Esophagus muscularis mucosa (tissue), 4 donors: ENCODE measurements around the gene PLAC1. TPM values are rescaled to one million over a fixed set of nuclear protein-coding genes. Genes with fewer than 3 reads are reported as not detected.

ENCODE experiments used
- DNase-seq: peaks from one replicate; pipeline ENCODE4 v3.0.0-alpha.2; 2017; ENCODE audit errors: extremely low spot score
- H3K27ac ChIP-seq, 4 donors: fragments of 200-600 bp; sonication (generic); replicated peaks in 1 of 4; 1 replicate in 3 of 4; 2 replicates in 1 of 4; pipeline ENCODE4 v1.5.1; 2016 to 2019; ENCODE audit warnings: mild to moderate bottlenecking in 1 of 4
- H3K27me3 ChIP-seq, 4 donors: fragments of 200-600 bp; sonication (generic); one replicate each; pipeline versions ENCODE4 v1.5.1 to v1.6.0; 2016 to 2019
- H3K36me3 ChIP-seq, 4 donors: fragments of 200-600 bp; sonication (generic); one replicate each; pipeline ENCODE4 v1.5.1; 2016 to 2019
- H3K4me1 ChIP-seq, 4 donors: fragments of 200-600 bp; sonication (generic); one replicate each; pipeline ENCODE4 v1.5.1; 2016 to 2019
- H3K4me3 ChIP-seq, 4 donors: fragments of 200-600 bp; sonication (generic); 1 replicate in 2 of 4; 2 replicates in 2 of 4; pipeline ENCODE4 v1.5.1; 2016 to 2019; ENCODE audit warnings: mild to moderate bottlenecking in 4 of 4, moderate library complexity in 1 of 4
- H3K9me3 ChIP-seq, 4 donors: fragments of 200-600 bp; sonication (generic); 1 replicate in 3 of 4; 2 replicates in 1 of 4; pipeline ENCODE4 v1.5.1; 2016 to 2019
- EP300 ChIP-seq: sonication (generic); formaldehyde crosslinking; IDR thresholded peaks from one replicate; pipeline ENCODE4 v1.6.1; 2017; ENCODE audit warnings: antibody characterized with exemption
- POLR2A ChIP-seq: fragments of 450-650 bp; IDR thresholded peaks from one replicate; pipeline ENCODE4 v1.6.1; 2017; ENCODE audit warnings: antibody characterized with exemption, moderate library complexity, mild to moderate bottlenecking, low read depth
- POLR2AphosphoS5 ChIP-seq, 2 donors: sonication (generic); formaldehyde crosslinking; IDR thresholded peaks; one replicate each; pipeline ENCODE4 v1.6.1; 2017; ENCODE audit warnings: antibody characterized with exemption in 2 of 2
- WGBS: methylation state at CpG from one replicate; pipeline ENCODE4 v1.1.5; 2018; 5-methylcytosine and 5-hydroxymethylcytosine counted together
- intact Hi-C: fragments of 100-400 bp; cut with DNase I; formaldehyde crosslinking; loops from one replicate; pipeline ENCODE4 v1.15.1; 2023
- total RNA-seq, 4 donors: library from RNA; depleted of rRNA; stranded (reverse); fragments of >200 nt; gene quantifications; one replicate each; pipeline versions ENCODE4 v1.1.0 to v1.2.1, GENCODE V29; 2016
- TF ChIP-seq, protein P1 (sequence below), 3 experiments: fragments of 200-600 bp in 2 of 3; fragments of 450-650 bp in 1 of 3; sonication (generic) in 2 of 3; IDR thresholded peaks; one replicate each; pipeline ENCODE4 v1.5.1; 2017 to 2019; ENCODE audit warnings: antibody characterized with exemption in 3 of 3, mild to moderate bottlenecking in 2 of 3, moderate library complexity in 1 of 3

Gene PLAC1
- total RNA-seq, 4 donors from 2014 or later: not detected

DNA sequence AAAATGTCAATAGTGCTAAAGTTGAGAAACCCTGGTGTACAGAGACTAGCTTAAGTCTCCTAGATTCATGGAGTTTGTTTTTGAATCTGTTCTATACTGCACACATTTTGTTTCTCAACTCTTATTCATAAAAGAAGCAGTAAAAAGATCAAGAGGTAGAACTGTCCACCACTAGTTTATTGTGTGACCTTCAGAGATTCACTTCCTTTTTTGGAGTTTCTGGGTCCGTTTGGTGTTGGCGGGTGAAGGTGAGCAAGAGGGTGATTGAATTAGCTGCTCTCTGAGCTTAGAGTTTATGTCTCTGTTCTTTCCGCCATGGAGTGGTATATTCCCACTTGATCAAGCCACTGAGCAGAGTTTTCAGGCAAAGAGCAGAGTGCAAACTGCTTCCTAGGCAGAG lies 21.4 kb upstream of the PLAC1 start:
- intact Hi-C loops: no loop called here

DNA sequence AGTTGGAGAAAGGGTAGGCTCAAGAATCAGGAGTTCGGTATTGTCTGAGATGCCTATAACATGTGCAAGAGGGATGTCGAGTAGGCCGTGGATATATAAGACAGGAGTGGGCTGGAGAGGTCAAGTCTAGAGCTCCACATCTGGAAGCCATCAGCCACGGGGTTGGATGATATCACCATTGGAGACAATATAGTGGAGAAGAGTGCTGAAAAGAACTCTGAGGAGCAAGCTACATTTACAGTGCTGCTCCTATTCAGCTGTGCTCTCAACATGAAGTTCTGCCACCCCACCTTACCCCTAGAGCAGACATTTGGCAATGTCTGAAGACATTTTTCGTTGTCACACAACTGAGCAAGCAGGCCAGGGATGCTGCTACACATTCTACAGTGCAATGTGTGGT lies 20.9 kb upstream of the PLAC1 start:
- Histone ChIP-seq H3K36me3 (no peaks in the 10 kb centered on the region), H3K27ac (no peak overlapping the region), H3K9me3 (no peaks in the 10 kb centered on the region), H3K4me1 (no peaks in the 10 kb centered on the region), H3K27me3 (no peaks in the 10 kb centered on the region), H3K4me3 (no peak overlapping the region)
- WGBS: 65% methylated on average over 5 of the region's 5 CpGs
- TF ChIP-seq EP300 (no peak), POLR2AphosphoS5 (IDR thresholded peaks at IDR 0.05) (no peak)
- DNase-seq: no peak
- intact Hi-C loops: no loop called here

More for the DNA sequence above, 21.4 kb upstream of the PLAC1 start:
- Histone ChIP-seq H3K36me3 (no peaks in the 10 kb centered on the region), H3K9me3 (no peaks in the 10 kb centered on the region), H3K27me3 (no peaks in the 10 kb centered on the region), H3K4me1 (no peaks in the 10 kb centered on the region), H3K27ac (no peak overlapping the region), H3K4me3 (no peak overlapping the region)
- DNase-seq: no peak
- 73% methylated on average over 3 of the region's 3 CpGs for WGBS
- no peak for TF ChIP-seq POLR2A
- TF ChIP-seq POLR2AphosphoS5 (IDR thresholded peaks at IDR 0.05): no peak
- TF ChIP-seq, protein P1, sequence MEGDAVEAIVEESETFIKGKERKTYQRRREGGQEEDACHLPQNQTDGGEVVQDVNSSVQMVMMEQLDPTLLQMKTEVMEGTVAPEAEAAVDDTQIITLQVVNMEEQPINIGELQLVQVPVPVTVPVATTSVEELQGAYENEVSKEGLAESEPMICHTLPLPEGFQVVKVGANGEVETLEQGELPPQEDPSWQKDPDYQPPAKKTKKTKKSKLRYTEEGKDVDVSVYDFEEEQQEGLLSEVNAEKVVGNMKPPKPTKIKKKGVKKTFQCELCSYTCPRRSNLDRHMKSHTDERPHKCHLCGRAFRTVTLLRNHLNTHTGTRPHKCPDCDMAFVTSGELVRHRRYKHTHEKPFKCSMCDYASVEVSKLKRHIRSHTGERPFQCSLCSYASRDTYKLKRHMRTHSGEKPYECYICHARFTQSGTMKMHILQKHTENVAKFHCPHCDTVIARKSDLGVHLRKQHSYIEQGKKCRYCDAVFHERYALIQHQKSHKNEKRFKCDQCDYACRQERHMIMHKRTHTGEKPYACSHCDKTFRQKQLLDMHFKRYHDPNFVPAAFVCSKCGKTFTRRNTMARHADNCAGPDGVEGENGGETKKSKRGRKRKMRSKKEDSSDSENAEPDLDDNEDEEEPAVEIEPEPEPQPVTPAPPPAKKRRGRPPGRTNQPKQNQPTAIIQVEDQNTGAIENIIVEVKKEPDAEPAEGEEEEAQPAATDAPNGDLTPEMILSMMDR (IDR thresholded peaks at IDR 0.05): no peak
- no peak for TF ChIP-seq EP300

DNA sequence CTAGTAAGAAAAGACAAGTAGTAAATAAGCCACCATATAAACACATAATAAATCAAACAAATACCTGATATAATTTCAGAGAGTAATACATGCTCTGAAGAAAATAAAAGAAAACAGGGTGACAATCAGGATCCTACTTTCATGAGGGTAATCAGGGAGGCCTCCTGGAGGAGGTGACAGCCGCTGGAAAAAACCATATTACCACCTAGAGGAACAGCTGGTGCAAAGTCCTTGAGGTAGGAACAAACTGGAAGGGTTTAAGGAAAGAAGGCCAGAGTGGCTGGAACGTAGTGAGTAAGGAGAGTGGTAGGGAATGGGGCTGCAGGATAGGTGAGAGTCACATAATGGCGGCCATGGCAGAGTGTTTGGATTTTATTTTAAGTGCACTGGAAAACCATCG lies 19.1 kb upstream of the PLAC1 start:
- no peak overlapping the region for H3K4me3 ChIP-seq
- H3K36me3 ChIP-seq: no peaks in the 10 kb centered on the region
- H3K4me1 ChIP-seq: no peaks in the 10 kb centered on the region
- intact Hi-C loops: no loop called here
- no peaks in the 10 kb centered on the region for H3K9me3 ChIP-seq
- no peak overlapping the region for H3K27ac ChIP-seq
- 86% methylated on average over 4 of the region's 4 CpGs for WGBS
- DNase-seq: no peak
- TF ChIP-seq, protein P1 (IDR thresholded peaks at IDR 0.05): no peak
- TF ChIP-seq EP300 (no peak), POLR2A (no peak), POLR2AphosphoS5 (IDR thresholded peaks at IDR 0.05) (no peak)
- no peaks in the 10 kb centered on the region for H3K27me3 ChIP-seq

DNA sequence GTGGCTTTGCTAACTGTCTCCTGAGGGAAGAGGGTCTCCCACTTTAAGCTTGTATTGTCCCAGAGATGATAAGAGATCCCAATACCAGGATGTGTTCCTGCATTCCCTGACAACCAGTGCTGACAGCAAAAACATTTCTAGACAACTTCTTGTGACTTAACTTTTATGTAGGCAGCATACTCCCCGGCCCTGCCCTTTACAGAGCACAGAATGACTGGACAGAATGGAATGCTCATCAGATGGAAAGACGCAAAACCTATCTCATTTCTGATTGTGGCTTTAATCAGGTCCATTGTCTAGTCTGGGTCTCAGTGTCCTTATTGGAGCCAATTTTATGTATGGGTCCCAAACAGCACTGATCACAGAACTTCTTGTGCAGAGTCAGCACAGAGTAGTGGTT lies 18.2 kb upstream of the PLAC1 start:
- TF ChIP-seq POLR2AphosphoS5 (IDR thresholded peaks at IDR 0.05): no peak
- Histone ChIP-seq H3K4me1 (no peaks in the 10 kb centered on the region), H3K4me3 (no peak overlapping the region), H3K9me3 (no peaks in the 10 kb centered on the region), H3K27ac (no peak overlapping the region), H3K36me3 (no peaks in the 10 kb centered on the region), H3K27me3 (no peaks in the 10 kb centered on the region)
- 80% methylated on average over 2 of the region's 2 CpGs for WGBS
- intact Hi-C loops: no loop called here
- DNase-seq: no peak

DNA sequence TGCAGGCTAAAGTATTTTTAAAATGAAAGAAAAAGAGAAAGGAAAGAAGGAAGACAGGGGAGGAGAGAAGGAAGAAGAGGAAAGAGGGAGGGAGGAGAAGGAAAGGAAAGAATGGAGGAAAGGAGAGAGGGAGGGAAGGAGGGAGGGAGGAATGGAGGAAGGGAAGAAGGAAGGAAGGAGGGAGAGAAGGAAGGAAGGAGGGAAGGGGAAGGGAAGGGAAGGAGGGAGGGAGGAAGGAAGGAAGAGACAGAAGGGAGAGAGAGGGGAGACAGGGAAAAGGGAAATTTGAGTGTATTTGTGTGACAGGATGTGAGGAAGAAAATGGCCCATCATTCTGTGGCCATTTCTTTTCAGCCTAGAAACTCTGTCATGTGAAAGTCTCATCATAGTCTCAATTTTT lies 14.9 kb upstream of the PLAC1 start:
- Histone ChIP-seq H3K36me3 (no peaks in the 10 kb centered on the region), H3K4me1 (peaks cover 0 to 10% (median 0%) of the 10 kb centered on the region in 4 donors), H3K9me3 (no peaks in the 10 kb centered on the region), H3K27me3 (peaks cover 0 to 3% (median 0%) of the 10 kb centered on the region in 4 donors), H3K27ac (no peak overlapping the region), H3K4me3 (no peak overlapping the region)
- TF ChIP-seq, protein P1 (IDR thresholded peaks at IDR 0.05): no peak
- intact Hi-C loops: no loop called here
- no peak for DNase-seq

DNA sequence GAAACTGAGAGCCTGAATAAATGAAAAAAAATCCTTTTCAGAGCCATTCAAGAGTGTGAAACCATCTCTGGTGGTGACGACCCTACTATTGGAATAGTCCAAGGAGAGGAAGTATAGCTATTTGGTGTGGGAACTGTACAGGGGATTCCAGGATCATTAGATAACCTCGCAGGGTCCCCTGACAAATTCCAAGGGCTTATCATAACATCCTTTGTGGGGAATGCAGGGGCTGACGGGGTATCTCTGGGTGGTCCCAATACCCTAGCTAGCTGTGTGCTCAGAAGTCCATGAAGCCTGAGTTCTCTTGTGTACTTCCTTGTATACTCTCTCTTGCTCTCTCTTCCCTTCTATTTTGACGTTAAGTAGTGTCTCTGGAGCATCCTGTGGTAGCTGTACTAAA lies 13.8 kb upstream of the PLAC1 start:
- peaks cover 0 to 10% (median 0%) of the 10 kb centered on the region in 4 donors for H3K4me1 ChIP-seq
- no peak overlapping the region for H3K27ac ChIP-seq
- no peaks in the 10 kb centered on the region for H3K9me3 ChIP-seq
- WGBS: 68% methylated on average over 4 of the region's 4 CpGs
- intact Hi-C loops: no loop called here
- no peaks in the 10 kb centered on the region for H3K36me3 ChIP-seq
- H3K27me3 ChIP-seq: peaks cover 0 to 4% (median 0%) of the 10 kb centered on the region in 4 donors
- TF ChIP-seq POLR2A (no peak), EP300 (no peak), POLR2AphosphoS5 (IDR thresholded peaks at IDR 0.05) (no peak)
- TF ChIP-seq, protein P1 (IDR thresholded peaks at IDR 0.05): no peak
- DNase-seq: no peak
- no peak overlapping the region for H3K4me3 ChIP-seq
